GM21367 (cell line): Measurements from ENCODE around the gene CDH4.

Experiments
- ATAC-seq: cut with Tn5 transposase; IDR thresholded peaks from one replicate; pipeline ENCODE4 v1.9.1; 2021; ENCODE audit not compliant: unreplicated experiment

CDH4 gene

GRCh38 chr20:61299618-61300017, 47.6 kb downstream of the CDH4 start:
- ATAC-seq: no peak

- no peak for ATAC-seq
These were observed 48.2 kb downstream of the CDH4 start for GRCh38 chr20:61300293-61300692.

GRCh38 chr20:61300709-61301108, 48.6 kb downstream of the CDH4 start:
- no peak for ATAC-seq

GRCh38 chr20:61301711-61302525, 49.9 kb downstream of the CDH4 start:
- ATAC-seq: no peak

- ATAC-seq: no peak
These were observed 51.2 kb downstream of the CDH4 start for GRCh38 chr20:61303217-61303616.

GRCh38 chr20:61303675-61304074, 51.6 kb downstream of the CDH4 start:
- ATAC-seq: no peak

- no peak for ATAC-seq
These were observed 52.7 kb downstream of the CDH4 start for GRCh38 chr20:61304750-61305149.

GRCh38 chr20:61306937-61307475, 54.9 kb downstream of the CDH4 start:
- ATAC-seq: no peak

GRCh38 chr20:61307686-61308476, 55.8 kb downstream of the CDH4 start:
- ATAC-seq: no peak

GRCh38 chr20:61308477-61308774, 56.4 kb downstream of the CDH4 start:
- ATAC-seq: no peak

- ATAC-seq: no peak
These were observed 58.9 kb downstream of the CDH4 start for GRCh38 chr20:61310954-61311353.

- ATAC-seq: no peak
These were observed 59.8 kb downstream of the CDH4 start for GRCh38 chr20:61311656-61312387.

- ATAC-seq: no peak
These were observed 60.9 kb downstream of the CDH4 start for GRCh38 chr20:61312925-61313324.

GRCh38 chr20:61313396-61313795, 61.3 kb downstream of the CDH4 start:
- ATAC-seq: no peak

- ATAC-seq: no peak
These were observed 62.4 kb downstream of the CDH4 start for GRCh38 chr20:61314326-61315010.

GRCh38 chr20:61315319-61315718, 63.3 kb downstream of the CDH4 start:
- no peak for ATAC-seq

GRCh38 chr20:61316346-61316745, 64.3 kb downstream of the CDH4 start:
- ATAC-seq: no peak

GRCh38 chr20:61317966-61318530, 66.0 kb downstream of the CDH4 start:
- no peak for ATAC-seq

GRCh38 chr20:61320691-61321425, 68.8 kb downstream of the CDH4 start:
- no peak for ATAC-seq

- ATAC-seq: no peak
These were observed 69.4 kb downstream of the CDH4 start for GRCh38 chr20:61321481-61321880.
